Forelimb muscle (tissue), 1 donor: ENCODE data around the gene CNTN2. TPM values are rescaled to one million over a fixed set of nuclear protein-coding genes. Genes with fewer than 3 reads are reported as not detected.

Experiments
- DNase-seq: peaks from one replicate; pipeline ENCODE4 v3.0.0-alpha.2; 2013; ENCODE audit warnings: low read depth
- polyA plus RNA-seq: library from polyadenylated mRNA; unstranded; fragments of 120-200 nt; gene quantifications from one replicate; pipeline ENCODE4 v1.2.1, GENCODE V29; 2013; ENCODE audit not compliant: insufficient read length

CNTN2 gene
- polyA plus RNA-seq, 1 donor: 0.39 TPM

GRCh38 chr1:205018381-205018780 lies 24.6 kb upstream of the CNTN2 start:
- no peak for DNase-seq

DNA sequence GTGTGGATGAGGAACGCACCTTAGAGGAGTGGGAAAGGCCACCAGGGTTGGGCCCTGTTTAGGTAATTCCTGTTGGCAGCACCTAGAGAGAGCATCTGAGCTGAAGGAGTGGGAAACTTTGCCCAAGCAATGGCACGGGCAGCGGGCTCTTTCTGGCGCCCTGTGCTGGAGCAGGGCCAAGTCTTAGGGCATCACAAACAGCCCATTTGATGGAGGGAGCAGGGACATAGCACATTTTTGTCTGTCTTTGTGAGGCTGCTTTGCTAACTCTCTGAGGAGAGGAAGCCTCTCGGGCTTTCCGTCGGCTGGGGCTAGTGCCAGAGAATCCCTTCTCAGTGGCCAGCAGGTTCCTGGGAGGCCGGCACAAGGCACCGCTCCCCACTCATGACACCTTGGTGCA lies 22.5 kb upstream of the CNTN2 start:
- DNase-seq: no peak

DNA sequence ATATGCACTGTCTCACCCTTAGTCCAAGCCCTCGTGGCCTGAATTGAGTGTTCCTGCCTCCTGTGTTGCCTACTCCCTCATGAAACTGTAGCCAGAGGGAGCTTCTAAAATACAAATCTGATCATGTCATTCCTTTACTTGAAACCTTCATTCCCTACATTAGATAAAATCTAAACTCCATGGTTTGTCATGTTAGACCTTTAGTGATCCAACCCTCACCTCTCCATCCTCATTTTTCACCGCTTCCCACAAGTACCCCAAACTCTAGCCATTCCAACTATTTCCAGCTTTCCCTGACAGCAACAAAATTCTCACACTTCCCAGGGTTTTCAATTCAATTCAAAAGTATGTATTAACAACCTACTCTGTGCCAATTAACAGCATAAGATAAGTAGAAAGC lies 18.3 kb upstream of the CNTN2 start:
- DNase-seq: no peak

DNA sequence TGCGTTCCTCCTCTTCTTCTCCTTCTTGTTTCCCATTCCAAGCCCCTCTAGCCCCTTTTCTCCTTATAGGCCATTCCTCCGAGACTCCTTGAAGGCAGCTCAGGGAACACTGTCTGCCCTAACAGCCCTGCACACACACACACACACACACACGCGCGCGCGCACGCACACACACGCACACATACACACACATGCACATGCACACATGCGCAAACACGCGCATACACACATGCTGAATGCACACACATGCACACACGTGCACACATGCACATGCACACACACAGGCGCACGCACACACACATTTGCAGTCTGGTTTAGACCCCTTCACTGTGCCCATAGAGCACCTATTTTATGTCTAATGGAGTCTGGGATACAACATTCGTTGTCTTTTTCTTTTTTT lies 17.8 kb upstream of the CNTN2 start:
- no peak for DNase-seq

DNA sequence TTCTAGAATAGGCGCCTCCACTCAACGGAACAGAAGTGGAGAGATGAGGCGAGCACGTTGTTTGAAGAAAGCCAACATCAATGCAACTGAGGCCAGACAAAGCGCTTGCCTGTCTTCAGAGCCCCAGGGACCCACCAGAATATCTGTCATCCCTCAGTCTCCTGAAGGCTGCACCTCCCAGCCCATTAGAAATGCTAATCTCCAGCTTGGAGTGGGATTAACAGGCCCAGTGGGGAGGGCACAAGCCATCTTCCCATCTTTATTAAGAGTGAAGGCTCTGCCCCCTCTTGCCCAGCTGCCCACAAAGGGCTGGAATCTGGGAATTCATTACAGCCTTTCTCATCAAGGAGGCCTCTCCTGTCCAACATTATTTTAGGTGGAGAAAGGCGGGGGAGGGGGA lies 16.8 kb upstream of the CNTN2 start:
- DNase-seq: no peak

DNA sequence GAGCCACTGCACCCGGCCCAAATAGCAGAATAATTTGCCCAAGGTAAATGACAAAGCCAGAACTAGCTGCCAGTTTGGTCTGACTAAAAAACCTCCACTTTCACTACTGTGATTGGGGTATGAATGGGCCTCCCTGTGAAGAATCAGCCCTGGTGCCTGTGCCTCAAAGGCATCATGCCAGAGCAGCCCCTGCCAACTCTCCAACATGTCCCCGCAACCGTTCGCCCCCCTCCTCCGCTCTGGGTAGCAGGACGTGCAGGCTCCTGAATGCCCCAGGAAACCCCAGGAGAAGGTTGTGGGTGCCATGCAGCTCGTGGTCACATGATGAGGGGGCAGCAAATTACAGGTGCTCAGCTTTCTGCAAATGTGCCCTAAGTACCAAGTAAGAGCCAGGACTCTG lies 14.6 kb upstream of the CNTN2 start:
- DNase-seq: no peak

DNA sequence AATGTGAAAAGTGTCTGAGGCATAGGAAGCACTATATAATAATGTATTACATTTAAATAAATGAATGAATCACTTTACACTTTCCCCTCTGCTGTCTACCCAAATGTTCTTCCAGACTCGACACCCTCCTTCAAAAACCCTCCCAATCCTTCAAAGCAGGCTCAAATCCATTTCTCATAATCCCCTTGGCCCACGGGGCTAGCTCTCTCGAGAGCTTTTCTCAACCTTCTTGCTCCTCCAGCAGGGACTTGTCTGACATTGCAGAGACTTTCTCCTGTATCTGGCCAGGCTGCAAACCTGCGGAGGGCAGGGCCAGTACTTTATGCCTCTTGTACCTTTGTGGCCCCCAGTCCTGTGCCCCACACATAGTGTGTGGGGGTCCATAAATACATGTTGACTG lies 14.1 kb upstream of the CNTN2 start:
- DNase-seq: no peak

- no peak for DNase-seq
Observed at GRCh38 chr1:205030241-205030640, 12.8 kb upstream of the CNTN2 start.

DNA sequence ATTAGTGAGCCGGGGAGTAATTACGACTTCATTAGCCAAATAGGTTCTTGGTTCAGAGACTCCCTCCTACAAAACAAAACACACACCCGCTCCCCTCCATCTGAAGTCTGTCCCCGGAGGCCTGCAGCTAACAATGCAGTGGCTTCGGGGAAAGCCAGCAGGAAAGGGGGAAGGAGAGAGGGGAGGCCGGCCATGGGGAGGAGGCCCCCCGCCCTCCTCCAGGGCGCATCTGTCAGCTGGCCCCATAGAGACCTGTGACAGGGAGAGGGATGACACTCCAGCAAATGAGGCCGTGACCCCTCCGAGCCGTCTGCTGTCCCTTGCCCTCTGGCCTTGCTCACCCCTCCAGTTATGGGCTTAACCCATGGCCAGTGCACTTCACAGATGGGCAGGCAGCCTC lies 12.1 kb upstream of the CNTN2 start:
- no peak for DNase-seq

DNA sequence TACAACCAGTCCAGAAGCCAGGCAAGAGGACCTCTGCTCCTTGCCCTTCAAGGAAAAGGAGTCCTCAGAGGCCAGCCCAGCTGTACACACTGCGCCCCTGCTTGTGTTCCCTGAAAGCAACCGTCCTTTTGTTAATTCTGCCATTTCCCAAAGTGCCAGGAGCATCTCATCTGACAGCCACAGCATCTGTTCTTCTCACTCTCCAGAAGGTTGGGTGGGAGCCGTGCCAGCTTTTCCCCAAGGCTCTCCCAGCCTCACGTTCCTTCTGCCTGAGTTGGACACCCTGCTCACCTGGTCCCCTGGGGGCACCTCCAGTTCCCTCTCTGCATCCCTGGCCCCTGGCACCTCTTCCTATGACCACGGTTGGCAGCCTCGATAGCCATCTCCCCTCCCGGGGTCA lies 10.5 kb upstream of the CNTN2 start:
- DNase-seq: no peak

GRCh38 chr1:205037539-205037938 lies 5.5 kb upstream of the CNTN2 start:
- no peak for DNase-seq

GRCh38 chr1:205038132-205038786 lies 4.8 kb upstream of the CNTN2 start:
- no peak for DNase-seq

DNA sequence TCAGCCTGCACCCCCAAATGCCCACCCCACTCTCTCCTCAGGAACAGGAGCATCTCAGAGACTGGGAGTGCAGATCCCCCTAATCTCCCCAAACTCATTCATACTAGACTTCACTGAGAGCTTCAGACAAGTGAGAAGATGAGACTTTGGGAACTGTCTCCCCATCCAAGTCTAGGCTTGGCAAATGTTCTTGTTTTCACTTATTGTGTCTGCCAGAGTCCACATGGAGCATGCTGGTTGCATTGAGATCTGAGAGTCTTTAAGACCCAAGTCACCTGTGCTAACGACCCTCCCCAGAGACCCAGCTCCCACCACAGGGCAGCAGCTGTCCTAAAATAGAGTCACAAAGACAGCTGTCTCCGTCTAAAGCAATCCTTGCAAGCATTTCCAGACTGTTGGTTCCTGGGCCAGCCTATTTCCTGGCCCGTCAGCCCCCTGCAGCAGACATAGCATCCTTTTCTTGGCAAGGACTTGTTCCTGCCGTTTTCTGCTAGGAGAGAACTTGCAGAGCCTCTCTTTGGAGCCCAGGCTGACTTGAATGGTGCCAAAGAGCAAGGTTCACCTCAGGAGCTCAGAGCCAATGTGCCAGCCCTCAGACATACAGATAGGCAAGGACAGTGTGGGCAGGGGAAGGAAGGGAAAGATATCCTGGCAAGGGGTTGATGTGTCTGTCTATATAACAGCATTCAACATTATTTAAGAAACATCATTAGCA lies 1.9 kb upstream of the CNTN2 start:
- no peak for DNase-seq

DNA sequence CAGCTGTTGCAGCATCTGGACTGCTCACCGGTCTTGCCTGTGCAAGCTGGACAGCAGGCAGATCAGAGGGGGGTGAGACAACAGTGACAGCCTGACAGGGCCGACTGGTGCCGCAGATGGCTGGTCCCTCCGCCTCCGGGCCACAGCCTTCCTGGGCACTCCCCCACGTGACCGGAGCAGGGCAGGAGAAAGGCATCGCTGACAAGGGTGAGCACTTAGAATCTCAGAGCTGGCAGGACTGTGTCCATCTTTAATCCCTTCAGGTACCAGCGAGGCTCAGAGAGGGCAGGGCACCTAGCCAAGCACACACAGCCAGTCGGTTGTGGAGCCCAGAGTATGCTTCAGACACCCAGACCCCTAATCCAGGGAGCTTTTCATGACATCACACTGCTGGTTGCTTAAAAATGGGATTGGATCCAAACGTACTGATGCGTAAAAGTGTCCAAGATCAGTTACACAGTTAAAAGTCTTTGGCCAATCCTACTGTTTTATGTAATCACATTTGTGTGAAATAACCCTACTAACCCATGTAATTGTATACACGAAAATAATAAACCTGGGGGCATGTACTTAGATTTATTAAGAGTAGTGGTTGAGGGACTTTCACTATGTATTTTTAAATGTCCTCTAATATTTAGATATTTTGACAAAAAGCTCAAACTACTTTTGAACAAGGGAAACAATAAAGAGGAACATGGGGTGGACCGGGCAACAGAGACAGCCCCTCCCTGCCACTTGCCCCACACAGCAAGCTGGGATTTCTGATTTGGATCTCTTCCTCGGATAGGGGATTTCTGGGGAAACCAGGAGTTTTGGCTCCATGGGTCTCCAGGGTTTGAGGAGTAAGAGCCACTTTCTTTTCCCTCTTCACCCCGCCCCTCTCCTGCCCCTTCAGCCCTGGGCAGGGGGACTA lies 758 bp upstream of the CNTN2 start:
- no peak for DNase-seq

DNA sequence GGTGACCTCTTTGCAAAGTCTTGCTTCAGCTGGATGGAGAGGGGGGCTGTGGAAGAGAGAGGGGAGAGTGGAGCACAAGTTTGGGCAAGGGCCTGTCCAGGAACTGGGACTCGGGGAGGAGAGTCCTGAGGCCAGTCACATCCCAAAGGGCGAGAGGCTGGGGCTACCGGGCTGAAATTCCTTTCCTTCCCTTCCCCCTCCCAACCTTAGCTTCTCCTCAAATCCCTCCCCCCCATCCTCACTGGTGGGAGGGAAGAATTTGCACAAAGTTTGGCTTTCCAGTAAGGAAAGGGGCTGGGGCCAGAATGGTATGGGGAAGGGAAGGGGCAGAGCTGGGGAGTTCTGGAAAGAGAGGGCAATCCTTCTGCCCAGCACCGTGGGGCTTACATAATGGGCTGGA lies 854 bp downstream of the CNTN2 start:
- DNase-seq: no peak

DNA sequence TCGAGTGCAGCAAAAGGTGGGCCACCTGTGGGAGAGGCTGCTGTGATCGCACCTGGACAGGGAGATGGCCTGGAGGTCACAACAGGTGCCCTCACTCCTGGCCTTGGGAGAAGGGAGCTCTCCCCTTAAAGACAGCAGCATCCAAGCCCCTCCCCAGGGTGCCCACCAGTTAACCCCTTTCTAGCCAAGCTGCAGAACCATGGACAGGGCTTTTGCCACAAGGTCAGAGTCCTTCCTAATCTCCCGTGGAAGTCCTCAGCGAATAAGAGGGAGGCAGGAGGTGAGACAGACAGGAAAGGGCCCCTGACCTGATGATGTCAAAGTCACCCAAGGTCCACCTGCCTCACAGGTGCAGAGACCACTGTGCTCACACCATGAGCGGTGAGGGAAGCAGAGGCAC lies 1.7 kb downstream of the CNTN2 start:
- no peak for DNase-seq

GRCh38 chr1:205045146-205045545 lies 2.1 kb downstream of the CNTN2 start:
- no peak for DNase-seq

DNA sequence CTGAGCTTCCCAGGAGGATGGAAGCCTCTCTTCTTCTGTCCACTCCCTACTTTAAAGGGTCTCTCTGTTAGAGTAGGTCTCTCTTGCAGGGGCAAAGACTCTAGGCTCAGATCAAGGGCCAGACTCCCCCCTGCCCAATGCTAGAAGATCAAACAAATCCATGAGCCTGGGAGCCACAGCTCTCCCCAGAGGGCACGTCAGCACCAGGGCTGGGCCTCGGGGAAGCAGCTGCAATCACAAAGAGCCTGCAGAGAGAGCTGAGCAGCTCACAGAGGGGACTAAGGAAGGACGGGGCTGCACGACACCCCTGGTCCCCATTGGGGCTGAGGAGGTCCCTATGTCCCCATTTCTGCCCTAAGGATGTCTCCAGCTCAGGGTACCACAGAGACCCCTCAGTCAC lies 3.9 kb downstream of the CNTN2 start:
- no peak for DNase-seq

- no peak for DNase-seq
Observed at GRCh38 chr1:205047764-205048231, 4.8 kb downstream of the CNTN2 start.

DNA sequence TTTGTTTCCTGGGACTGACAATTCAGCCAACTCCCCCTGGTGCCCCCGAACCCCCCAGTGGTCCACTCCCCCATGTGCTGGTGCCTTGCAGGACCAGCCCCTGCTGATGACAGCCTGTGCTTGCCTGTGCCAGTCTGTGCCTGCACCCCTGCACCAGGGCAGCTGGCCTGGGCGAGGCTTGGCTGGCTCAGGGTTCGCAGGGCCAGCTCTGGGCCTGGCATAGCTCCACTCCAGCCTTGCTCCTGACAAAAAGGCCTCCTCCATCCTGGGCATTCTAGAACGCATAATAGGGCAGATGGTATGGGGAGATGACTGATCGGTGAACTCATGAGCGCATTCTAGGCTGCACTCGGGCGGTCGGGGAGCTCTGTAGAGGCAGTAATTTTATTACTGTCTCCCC lies 5.4 kb downstream of the CNTN2 start:
- no peak for DNase-seq

GRCh38 chr1:205049479-205049878 lies 6.5 kb downstream of the CNTN2 start:
- no peak for DNase-seq

DNA sequence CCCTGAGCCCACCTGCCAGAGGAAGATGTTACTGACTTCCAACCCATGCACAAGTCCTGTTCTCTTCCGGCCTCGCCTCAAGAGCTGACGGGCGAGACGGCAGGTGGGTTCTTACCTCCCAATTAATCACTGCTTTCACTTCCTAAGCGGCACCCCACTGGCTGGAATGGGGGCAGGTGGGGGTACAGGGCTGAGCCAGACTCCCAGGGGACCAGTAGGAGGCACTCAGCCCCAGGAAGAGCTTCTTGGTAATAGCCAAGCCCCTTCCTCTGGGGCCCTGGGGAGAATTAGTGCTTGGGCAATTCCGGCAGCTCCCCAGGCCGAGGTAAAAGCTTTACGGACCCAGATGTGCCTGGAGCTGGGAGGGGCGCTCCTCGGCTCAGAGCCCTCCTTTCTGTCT lies 9.7 kb downstream of the CNTN2 start:
- DNase-seq: no peak

- DNase-seq: no peak
Observed at GRCh38 chr1:205053296-205053695, 10.3 kb downstream of the CNTN2 start.
